Transverse colon (tissue), 4 donors: ENCODE results near the gene PLB1. TPM values are rescaled to one million over a fixed set of nuclear protein-coding genes. Genes with fewer than 3 reads are reported as not detected.

Source experiments
- DNase-seq: peaks from one replicate; pipeline ENCODE4 v3.0.0-alpha.2; 2019
- H3K27ac ChIP-seq, 4 donors: fragments of 200-600 bp; sonication (generic); 2 replicates each; pipeline ENCODE4 v1.5.1; 2016 to 2018; ENCODE audit warnings: inconsistent platforms in 4 of 4
- H3K27me3 ChIP-seq: fragments of 200-600 bp; sonication (generic); 2 replicates; pipeline ENCODE4 v1.5.1; 2017; ENCODE audit warnings: inconsistent platforms
- H3K36me3 ChIP-seq, 4 donors: fragments of 200-600 bp; sonication (generic); 2 replicates each; pipeline ENCODE4 v1.5.1; 2017 to 2019; ENCODE audit warnings: inconsistent platforms in 4 of 4
- H3K4me1 ChIP-seq, 4 donors: fragments of 200-600 bp; sonication (generic); 2 replicates each; pipeline ENCODE4 v1.5.1; 2017 to 2020; ENCODE audit warnings: inconsistent platforms in 4 of 4
- H3K4me3 ChIP-seq, 4 donors: fragments of 200-600 bp; sonication (generic); 1 replicate in 1 of 4; 2 replicates in 3 of 4; pipeline versions ENCODE4 v1.5.1 to v1.6.1; 2017 to 2019; ENCODE audit warnings: inconsistent platforms in 4 of 4
- H3K9me3 ChIP-seq, 2 donors: fragments of 200-600 bp; sonication (generic); 2 replicates each; pipeline ENCODE4 v1.5.1; 2017 to 2019; ENCODE audit warnings: inconsistent platforms in 2 of 2
- EP300 ChIP-seq: sonication (generic); formaldehyde crosslinking; IDR thresholded peaks from one replicate; pipeline ENCODE4 v1.6.1; 2017; ENCODE audit warnings: antibody characterized with exemption, low read depth
- POLR2A ChIP-seq: fragments of 450-650 bp; IDR thresholded peaks from one replicate; pipeline ENCODE4 v1.6.1; 2016; ENCODE audit warnings: antibody characterized with exemption, mild to moderate bottlenecking, moderate library complexity
- POLR2AphosphoS5 ChIP-seq, 3 donors: sonication (generic); formaldehyde crosslinking; IDR thresholded peaks; one replicate each; pipeline ENCODE4 v1.6.1; 2016; ENCODE audit warnings: antibody characterized with exemption in 3 of 3
- WGBS, 2 donors: methylation state at CpG; one replicate each; pipeline ENCODE4 v1.1.5; 2018; ENCODE audit warnings: low coverage in 1 of 2; 5-methylcytosine and 5-hydroxymethylcytosine counted together
- in situ Hi-C, 4 donors: fragments of 200-750 bp; cut with MboI; loops; one replicate each; pipeline versions ENCODE4 v1.15.0 to v1.15.1; 2017; ENCODE audit warnings: low sequenced_read_pairs in 3 of 4, low pct_ligation_motif_present in 1 of 4, low pct_unique_long_range_greater_than_20kb in 1 of 4
- intact Hi-C: fragments of 100-400 bp; cut with DNase I; formaldehyde crosslinking; loops from one replicate; pipeline ENCODE4 v1.15.1; 2023; ENCODE audit warnings: low total_unique reads
- total RNA-seq, 4 donors: library from RNA; depleted of rRNA; stranded (reverse); fragments of >200 nt; gene quantifications; one replicate each; pipeline ENCODE4 v1.1.0, GENCODE V29; 2016
- TF ChIP-seq, protein P1 (sequence below), 5 experiments: fragments of 200-600 bp in 3 of 5; fragments of 450-650 bp in 2 of 5; sonication (generic) in 3 of 5; IDR thresholded peaks; 1 replicate in 2 of 5; 2 replicates in 3 of 5; pipeline ENCODE4 v1.5.1; 2016 to 2017; ENCODE audit warnings: antibody characterized with exemption in 5 of 5, inconsistent platforms in 3 of 5, mild to moderate bottlenecking in 2 of 5, moderate library complexity in 1 of 5

Gene PLB1
- total RNA-seq, 4 donors from 2014 or later, result 0.20 to 4.2 (median 1.8) TPM

DNA sequence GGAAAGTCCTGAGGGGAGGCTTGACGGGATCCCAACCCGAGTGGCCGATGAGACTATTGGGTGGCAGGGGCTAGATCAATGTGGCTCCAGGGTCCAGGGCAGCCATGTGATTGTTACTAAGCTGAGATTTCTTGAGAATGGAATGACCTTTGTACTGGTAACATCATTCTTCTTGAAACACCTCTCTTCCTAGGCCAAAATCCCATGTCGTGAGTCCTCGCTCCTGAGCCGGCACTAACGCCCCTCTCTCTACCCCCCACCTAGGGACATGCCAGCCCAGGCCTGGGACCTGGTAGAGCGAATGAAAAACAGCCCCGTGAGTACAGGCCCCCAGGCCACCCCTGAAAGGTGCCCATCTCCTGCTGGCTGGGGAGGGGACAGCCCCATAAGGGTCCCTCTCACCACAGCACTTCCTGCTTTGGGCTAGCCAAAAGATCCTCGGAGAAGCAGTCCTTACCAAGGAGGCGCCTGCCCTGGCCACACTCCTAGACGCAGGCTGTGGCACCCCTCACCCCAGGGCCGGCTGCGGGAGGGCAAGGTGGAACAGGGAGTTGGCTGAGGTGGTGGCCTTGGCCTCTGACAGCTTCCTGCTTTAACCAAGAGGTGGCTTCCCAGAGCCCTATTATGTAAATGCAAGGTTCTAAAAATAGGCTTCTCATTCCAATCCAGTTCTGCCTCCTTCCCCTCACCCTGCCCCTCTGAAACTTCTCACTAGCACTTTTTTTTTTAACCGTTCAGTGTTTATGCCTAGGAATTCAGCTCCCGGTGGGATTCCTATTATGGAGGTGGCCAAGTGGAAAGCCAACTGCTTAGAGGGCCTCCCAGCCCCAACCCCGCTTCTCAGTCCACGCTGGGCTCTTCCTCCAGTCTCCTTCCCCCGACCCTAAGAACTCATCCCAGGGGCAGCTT is 129.2 kb downstream of the PLB1 start:
- WGBS, 2 donors, result 27 to 46% methylated on average over 5 to 18 of the region's 19 CpGs
- Histone ChIP-seq H3K27me3 (no peaks in the 10 kb centered on the region), H3K27ac (peak overlapping the region; percentile 85 to 91 (median 88)), H3K36me3 (no peaks in the 10 kb centered on the region), H3K9me3 (no peaks in the 10 kb centered on the region), H3K4me1 (peaks cover 46 to 80% (median 72%) of the 10 kb centered on the region in 4 donors), H3K4me3 (peak overlapping the region in 1 of 4 donors; percentile 2)
- intact Hi-C loops (no loop called here), in situ Hi-C loops (loop anchor here in 1 of 4 donors (10.0 kb wide), 1 partner anchor 130 kb away; the partner anchor contains the start of gene PPP1CB)
- DNase-seq, result peak; percentile 81
- peak; percentile 13 to 63 (median 59) for TF ChIP-seq POLR2AphosphoS5 (IDR thresholded peaks at IDR 0.05)
- TF ChIP-seq POLR2A, result peak; percentile 55
- peak; percentile 48 for TF ChIP-seq EP300
- TF ChIP-seq, protein P1, sequence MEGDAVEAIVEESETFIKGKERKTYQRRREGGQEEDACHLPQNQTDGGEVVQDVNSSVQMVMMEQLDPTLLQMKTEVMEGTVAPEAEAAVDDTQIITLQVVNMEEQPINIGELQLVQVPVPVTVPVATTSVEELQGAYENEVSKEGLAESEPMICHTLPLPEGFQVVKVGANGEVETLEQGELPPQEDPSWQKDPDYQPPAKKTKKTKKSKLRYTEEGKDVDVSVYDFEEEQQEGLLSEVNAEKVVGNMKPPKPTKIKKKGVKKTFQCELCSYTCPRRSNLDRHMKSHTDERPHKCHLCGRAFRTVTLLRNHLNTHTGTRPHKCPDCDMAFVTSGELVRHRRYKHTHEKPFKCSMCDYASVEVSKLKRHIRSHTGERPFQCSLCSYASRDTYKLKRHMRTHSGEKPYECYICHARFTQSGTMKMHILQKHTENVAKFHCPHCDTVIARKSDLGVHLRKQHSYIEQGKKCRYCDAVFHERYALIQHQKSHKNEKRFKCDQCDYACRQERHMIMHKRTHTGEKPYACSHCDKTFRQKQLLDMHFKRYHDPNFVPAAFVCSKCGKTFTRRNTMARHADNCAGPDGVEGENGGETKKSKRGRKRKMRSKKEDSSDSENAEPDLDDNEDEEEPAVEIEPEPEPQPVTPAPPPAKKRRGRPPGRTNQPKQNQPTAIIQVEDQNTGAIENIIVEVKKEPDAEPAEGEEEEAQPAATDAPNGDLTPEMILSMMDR (IDR thresholded peaks at IDR 0.05), result peak in 2 of 5 experiments; percentile 12 to 23

DNA sequence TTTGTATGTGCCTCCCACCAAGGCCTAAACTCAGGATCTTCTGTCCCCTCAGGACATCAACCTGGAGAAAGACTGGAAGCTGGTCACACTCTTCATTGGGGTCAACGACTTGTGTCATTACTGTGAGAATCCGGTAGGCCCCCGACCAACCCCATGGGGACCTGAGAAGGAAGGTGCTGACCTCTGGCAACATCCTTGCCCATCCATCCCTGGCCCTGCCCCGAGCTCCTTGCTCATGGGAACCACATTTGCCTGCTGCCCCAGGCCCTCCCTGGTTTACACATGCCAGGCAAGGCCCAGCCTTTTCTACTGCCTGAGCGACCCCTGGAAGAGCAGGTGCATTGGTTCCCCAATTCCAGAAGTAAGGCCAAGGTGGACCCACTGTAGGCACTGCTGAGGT is 130.5 kb downstream of the PLB1 start:
- 100% methylated on average over 3 of the region's 5 CpGs; no CpG with 5 or more reads in 1 of the 2 donors for WGBS, 2 donors
- Histone ChIP-seq H3K27me3 (no peaks in the 10 kb centered on the region), H3K4me3 (no peak overlapping the region), H3K9me3 (no peaks in the 10 kb centered on the region), H3K4me1 (peaks cover 34 to 66% (median 58%) of the 10 kb centered on the region in 4 donors), H3K27ac (peak overlapping the region; percentile 85 to 91 (median 88)), H3K36me3 (no peaks in the 10 kb centered on the region)
- no peak for DNase-seq
- intact Hi-C loops, result no loop called here
- no peak for TF ChIP-seq POLR2A
- no peak for TF ChIP-seq EP300
- TF ChIP-seq POLR2AphosphoS5 (IDR thresholded peaks at IDR 0.05), result no peak
- TF ChIP-seq, protein P1 (IDR thresholded peaks at IDR 0.05), result no peak
- in situ Hi-C loops, result loop anchor here in 1 of 4 donors (10.0 kb wide), 1 partner anchor 128 kb away; the partner anchor contains the start of gene PPP1CB

DNA sequence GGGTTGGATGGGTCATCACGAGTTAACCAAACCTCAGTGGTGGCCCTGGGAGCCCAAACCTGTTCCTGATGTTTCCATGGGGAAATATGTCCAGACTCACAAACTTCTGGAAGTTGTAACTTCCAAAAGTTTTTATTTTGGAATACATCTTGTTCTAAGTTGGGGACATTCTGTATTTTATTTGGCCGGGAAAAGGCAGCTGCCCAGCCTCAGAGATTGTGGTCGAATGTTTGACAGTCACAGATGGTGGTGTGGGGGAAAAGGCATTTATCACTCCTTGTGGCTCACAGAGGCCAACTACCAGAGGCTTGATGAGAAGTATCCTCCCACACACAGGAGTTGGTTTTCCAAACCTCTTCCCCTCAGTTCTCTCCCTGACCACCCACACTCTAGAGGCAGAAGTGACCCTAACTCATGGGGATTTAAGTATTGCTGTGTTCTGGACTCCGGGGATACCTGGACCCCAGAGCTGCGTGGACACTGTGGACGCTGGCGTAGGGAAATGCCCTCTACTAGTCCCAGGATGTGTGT is 131.1 kb downstream of the PLB1 start:
- WGBS, 2 donors, result 78 to 100% methylated on average over 1 to 7 of the region's 7 CpGs
- in situ Hi-C loops (loop anchor here in 1 of 4 donors (10.0 kb wide), 1 partner anchor 128 kb away; the partner anchor contains the start of gene PPP1CB), intact Hi-C loops (no loop called here)
- no peak overlapping the region for H3K4me3 ChIP-seq
- peaks cover 30 to 60% (median 53%) of the 10 kb centered on the region in 4 donors for H3K4me1 ChIP-seq
- no peaks in the 10 kb centered on the region for H3K36me3 ChIP-seq
- TF ChIP-seq EP300 (peak; percentile 99), POLR2AphosphoS5 (IDR thresholded peaks at IDR 0.05) (peak; percentile 64 to 93 (median 91))
- TF ChIP-seq, protein P1 (IDR thresholded peaks at IDR 0.05), result no peak
- H3K9me3 ChIP-seq, result no peaks in the 10 kb centered on the region
- H3K27me3 ChIP-seq, result no peaks in the 10 kb centered on the region
- DNase-seq, result peak; percentile 34
- H3K27ac ChIP-seq, result peak overlapping the region; percentile 85 to 91 (median 88)
